ENCODE data around the gene PPFIA4.
"Not testable (repeated sequence)": the region's sequence is repeated elsewhere in the genome, so short reads cannot be mapped to it uniquely, and the experiment has no call there.

The PPFIA4 gene

GRCh38 chr1:203017061-203017460 is 9.2 kb upstream of the PPFIA4 start:
- no peaks in the 10 kb centered on the region for H3K4me1 ChIP-seq (ENCODE audit: control insufficient read depth in 1 of 2, insufficient read depth in 2 of 2, low read length in 2 of 2)
- H3K36me3 ChIP-seq (ENCODE audit: control insufficient read depth in 1 of 2, insufficient read depth in 2 of 2, low read length in 2 of 2): peaks cover 71 to 92% of the 10 kb centered on the region in 2 donors
- no peak overlapping the region for H3K4me3 ChIP-seq (ENCODE audit: low read depth in 1 of 2, low read length in 2 of 2)
- no peaks in the 10 kb centered on the region for H3K9me3 ChIP-seq (ENCODE audit: control insufficient read depth in 1 of 2, low read length in 2 of 2)
- no peak overlapping the region for H3K9ac ChIP-seq (ENCODE audit: low read depth in 1 of 2, low read length in 2 of 2)
- H3K27ac ChIP-seq (ENCODE audit: low read depth, low read length): no peak overlapping the region
- H3K27me3 ChIP-seq (ENCODE audit: control insufficient read depth in 1 of 2, insufficient read depth in 2 of 2, low read length in 2 of 2): no peaks in the 10 kb centered on the region

- H3K9ac ChIP-seq (ENCODE audit: low read depth in 1 of 2, low read length in 2 of 2): no peak overlapping the region
- no peaks in the 10 kb centered on the region for H3K9me3 ChIP-seq (ENCODE audit: control insufficient read depth in 1 of 2, low read length in 2 of 2)
- H3K4me3 ChIP-seq (ENCODE audit: low read depth in 1 of 2, low read length in 2 of 2): no peak overlapping the region
- H3K36me3 ChIP-seq (ENCODE audit: control insufficient read depth in 1 of 2, insufficient read depth in 2 of 2, low read length in 2 of 2): peaks cover 72 to 95% of the 10 kb centered on the region in 2 donors
- H3K27me3 ChIP-seq (ENCODE audit: control insufficient read depth in 1 of 2, insufficient read depth in 2 of 2, low read length in 2 of 2): no peaks in the 10 kb centered on the region
- H3K27ac ChIP-seq (ENCODE audit: low read depth, low read length): no peak overlapping the region
- H3K4me1 ChIP-seq (ENCODE audit: control insufficient read depth in 1 of 2, insufficient read depth in 2 of 2, low read length in 2 of 2): no peaks in the 10 kb centered on the region
Observed at GRCh38 chr1:203017692-203018091, 8.6 kb upstream of the PPFIA4 start.

- H3K9me3 ChIP-seq (ENCODE audit: control insufficient read depth in 1 of 2, low read length in 2 of 2); H3K9ac ChIP-seq (ENCODE audit: low read depth in 1 of 2, low read length in 2 of 2); H3K4me1 ChIP-seq (ENCODE audit: control insufficient read depth in 1 of 2, insufficient read depth in 2 of 2, low read length in 2 of 2); H3K27ac ChIP-seq (ENCODE audit: low read depth, low read length); H3K4me3 ChIP-seq (ENCODE audit: low read depth in 1 of 2, low read length in 2 of 2): not testable (repeated sequence)
- Histone ChIP-seq H3K27me3 (ENCODE audit: control insufficient read depth in 1 of 2, insufficient read depth in 2 of 2, low read length in 2 of 2) (peaks cover 0 to 14% of the 10 kb centered on the region in 2 donors), H3K36me3 (ENCODE audit: control insufficient read depth in 1 of 2, insufficient read depth in 2 of 2, low read length in 2 of 2) (peaks cover 44 to 65% of the 10 kb centered on the region in 2 donors)
Observed at GRCh38 chr1:203022855-203023254, 3.4 kb upstream of the PPFIA4 start.

GRCh38 chr1:203025686-203026030 is 633 bp upstream of the PPFIA4 start:
- Histone ChIP-seq H3K27ac (ENCODE audit: low read depth, low read length) (no peak overlapping the region), H3K4me3 (ENCODE audit: low read depth in 1 of 2, low read length in 2 of 2) (peak overlapping the region in 1 of 2 donors; percentile 52), H3K36me3 (ENCODE audit: control insufficient read depth in 1 of 2, insufficient read depth in 2 of 2, low read length in 2 of 2) (peaks cover 22 to 39% of the 10 kb centered on the region in 2 donors), H3K9me3 (ENCODE audit: control insufficient read depth in 1 of 2, low read length in 2 of 2) (no peaks in the 10 kb centered on the region), H3K9ac (ENCODE audit: low read depth in 1 of 2, low read length in 2 of 2) (no peak overlapping the region), H3K4me1 (ENCODE audit: control insufficient read depth in 1 of 2, insufficient read depth in 2 of 2, low read length in 2 of 2) (peaks cover 6 to 9% of the 10 kb centered on the region in 2 donors), H3K27me3 (ENCODE audit: control insufficient read depth in 1 of 2, insufficient read depth in 2 of 2, low read length in 2 of 2) (peaks cover 13 to 19% of the 10 kb centered on the region in 2 donors)

GRCh38 chr1:203026666-203027663 is 674 bp downstream of the PPFIA4 start:
- peak overlapping the region; percentile 70 to 78 for H3K4me3 ChIP-seq (ENCODE audit: low read depth in 1 of 2, low read length in 2 of 2)
- H3K27me3 ChIP-seq (ENCODE audit: control insufficient read depth in 1 of 2, insufficient read depth in 2 of 2, low read length in 2 of 2): peaks cover 13 to 19% of the 10 kb centered on the region in 2 donors
- H3K4me1 ChIP-seq (ENCODE audit: control insufficient read depth in 1 of 2, insufficient read depth in 2 of 2, low read length in 2 of 2): peaks cover 6 to 9% of the 10 kb centered on the region in 2 donors
- no peak overlapping the region for H3K27ac ChIP-seq (ENCODE audit: low read depth, low read length)
- H3K36me3 ChIP-seq (ENCODE audit: control insufficient read depth in 1 of 2, insufficient read depth in 2 of 2, low read length in 2 of 2): peaks cover 12 to 26% of the 10 kb centered on the region in 2 donors
- peak overlapping the region; percentile 46 to 70 for H3K9ac ChIP-seq (ENCODE audit: low read depth in 1 of 2, low read length in 2 of 2)
- no peaks in the 10 kb centered on the region for H3K9me3 ChIP-seq (ENCODE audit: control insufficient read depth in 1 of 2, low read length in 2 of 2)

GRCh38 chr1:203028067-203028783 is 1.9 kb downstream of the PPFIA4 start:
- H3K36me3 ChIP-seq (ENCODE audit: control insufficient read depth in 1 of 2, insufficient read depth in 2 of 2, low read length in 2 of 2): peaks cover 10 to 18% of the 10 kb centered on the region in 2 donors
- H3K27ac ChIP-seq (ENCODE audit: low read depth, low read length): no peak overlapping the region
- H3K4me3 ChIP-seq (ENCODE audit: low read depth in 1 of 2, low read length in 2 of 2): no peak overlapping the region
- H3K9ac ChIP-seq (ENCODE audit: low read depth in 1 of 2, low read length in 2 of 2): no peak overlapping the region
- H3K9me3 ChIP-seq (ENCODE audit: control insufficient read depth in 1 of 2, low read length in 2 of 2): no peaks in the 10 kb centered on the region
- peaks cover 13 to 19% of the 10 kb centered on the region in 2 donors for H3K27me3 ChIP-seq (ENCODE audit: control insufficient read depth in 1 of 2, insufficient read depth in 2 of 2, low read length in 2 of 2)
- H3K4me1 ChIP-seq (ENCODE audit: control insufficient read depth in 1 of 2, insufficient read depth in 2 of 2, low read length in 2 of 2): peaks cover 6 to 9% of the 10 kb centered on the region in 2 donors

GRCh38 chr1:203028784-203029553 is 2.7 kb downstream of the PPFIA4 start:
- Histone ChIP-seq H3K36me3 (ENCODE audit: control insufficient read depth in 1 of 2, insufficient read depth in 2 of 2, low read length in 2 of 2) (peaks cover 9 to 16% of the 10 kb centered on the region in 2 donors), H3K27me3 (ENCODE audit: control insufficient read depth in 1 of 2, insufficient read depth in 2 of 2, low read length in 2 of 2) (peaks cover 13 to 19% of the 10 kb centered on the region in 2 donors), H3K9ac (ENCODE audit: low read depth in 1 of 2, low read length in 2 of 2) (no peak overlapping the region), H3K9me3 (ENCODE audit: control insufficient read depth in 1 of 2, low read length in 2 of 2) (no peaks in the 10 kb centered on the region), H3K4me3 (ENCODE audit: low read depth in 1 of 2, low read length in 2 of 2) (no peak overlapping the region), H3K4me1 (ENCODE audit: control insufficient read depth in 1 of 2, insufficient read depth in 2 of 2, low read length in 2 of 2) (peaks cover 6 to 9% of the 10 kb centered on the region in 2 donors), H3K27ac (ENCODE audit: low read depth, low read length) (no peak overlapping the region)

GRCh38 chr1:203031467-203031866 is 5.2 kb downstream of the PPFIA4 start:
- peaks cover 5 to 9% of the 10 kb centered on the region in 2 donors for H3K4me1 ChIP-seq (ENCODE audit: control insufficient read depth in 1 of 2, insufficient read depth in 2 of 2, low read length in 2 of 2)
- H3K9me3 ChIP-seq (ENCODE audit: control insufficient read depth in 1 of 2, low read length in 2 of 2): no peaks in the 10 kb centered on the region
- H3K4me3 ChIP-seq (ENCODE audit: low read depth in 1 of 2, low read length in 2 of 2): no peak overlapping the region
- no peak overlapping the region for H3K27ac ChIP-seq (ENCODE audit: low read depth, low read length)
- no peak overlapping the region for H3K9ac ChIP-seq (ENCODE audit: low read depth in 1 of 2, low read length in 2 of 2)
- peaks cover 13 to 19% of the 10 kb centered on the region in 2 donors for H3K27me3 ChIP-seq (ENCODE audit: control insufficient read depth in 1 of 2, insufficient read depth in 2 of 2, low read length in 2 of 2)
- no peaks in the 10 kb centered on the region for H3K36me3 ChIP-seq (ENCODE audit: control insufficient read depth in 1 of 2, insufficient read depth in 2 of 2, low read length in 2 of 2)

GRCh38 chr1:203033287-203033686 is 7.0 kb downstream of the PPFIA4 start:
- no peaks in the 10 kb centered on the region for H3K36me3 ChIP-seq (ENCODE audit: control insufficient read depth in 1 of 2, insufficient read depth in 2 of 2, low read length in 2 of 2)
- no peak overlapping the region for H3K4me3 ChIP-seq (ENCODE audit: low read depth in 1 of 2, low read length in 2 of 2)
- H3K9ac ChIP-seq (ENCODE audit: low read depth in 1 of 2, low read length in 2 of 2): no peak overlapping the region
- H3K9me3 ChIP-seq (ENCODE audit: control insufficient read depth in 1 of 2, low read length in 2 of 2): no peaks in the 10 kb centered on the region
- H3K27ac ChIP-seq (ENCODE audit: low read depth, low read length): no peak overlapping the region
- H3K27me3 ChIP-seq (ENCODE audit: control insufficient read depth in 1 of 2, insufficient read depth in 2 of 2, low read length in 2 of 2): peaks cover 8 to 13% of the 10 kb centered on the region in 2 donors
- H3K4me1 ChIP-seq (ENCODE audit: control insufficient read depth in 1 of 2, insufficient read depth in 2 of 2, low read length in 2 of 2): no peaks in the 10 kb centered on the region
